NCI-H128 (cell line): ENCODE results near the gene RNF182.
"Not testable (repeated sequence)": the region's sequence is repeated elsewhere in the genome, so short reads cannot be mapped to it uniquely, and the experiment has no call there.

ENCODE experiments used
- DNase-seq: peaks from one replicate; lab custom pipeline; 2025; ENCODE audit not compliant: unreplicated experiment; lab: John Stamatoyannopoulos, UW

Gene RNF182

GRCh38 chr6:13952101-13952500 is 27.3 kb downstream of the RNF182 start:
- no peak for DNase-seq

- no peak for DNase-seq
These were observed 28.4 kb downstream of the RNF182 start for GRCh38 chr6:13953061-13953705.

GRCh38 chr6:13965582-13966127 is 40.9 kb downstream of the RNF182 start:
- no peak for DNase-seq

GRCh38 chr6:13971303-13971702 is 46.6 kb downstream of the RNF182 start:
- no peak for DNase-seq

- not testable (repeated sequence) for DNase-seq
These were observed 47.9 kb downstream of the RNF182 start for GRCh38 chr6:13972602-13973001.

- DNase-seq = not testable (repeated sequence)
These were observed 48.7 kb downstream of the RNF182 start for GRCh38 chr6:13973422-13973821.

GRCh38 chr6:13978102-13978640 is 53.4 kb downstream of the RNF182 start:
- DNase-seq = no peak

GRCh38 chr6:13978787-13979186 is 54.0 kb downstream of the RNF182 start:
- DNase-seq = no peak

GRCh38 chr6:13979284-13980171 is 54.8 kb downstream of the RNF182 start:
- no peak for DNase-seq

- no peak for DNase-seq
These were observed 55.8 kb downstream of the RNF182 start for GRCh38 chr6:13980534-13980933.

- DNase-seq = no peak
These were observed 61.0 kb downstream of the RNF182 start for GRCh38 chr6:13985663-13986325.

GRCh38 chr6:13986700-13987399 is 62.1 kb downstream of the RNF182 start:
- no peak for DNase-seq

GRCh38 chr6:13987400-13987865 is 62.7 kb downstream of the RNF182 start:
- DNase-seq = no peak

- DNase-seq = no peak
These were observed 63.4 kb downstream of the RNF182 start for GRCh38 chr6:13988049-13988738.

GRCh38 chr6:13988908-13989307 is 64.2 kb downstream of the RNF182 start:
- DNase-seq = no peak

- DNase-seq = no peak
These were observed 64.9 kb downstream of the RNF182 start for GRCh38 chr6:13989496-13990144.

GRCh38 chr6:13990796-13991195 is 66.0 kb downstream of the RNF182 start:
- no peak for DNase-seq

GRCh38 chr6:13991393-13991792 is 66.6 kb downstream of the RNF182 start:
- DNase-seq = no peak

- no peak for DNase-seq
These were observed 67.8 kb downstream of the RNF182 start for GRCh38 chr6:13992417-13993055.
